HG03097 (cell line): Measurements from ENCODE around the gene DENND1B.
"Not testable (repeated sequence)": the region's sequence is repeated elsewhere in the genome, so short reads cannot be mapped to it uniquely, and the experiment has no call there.

Experiments
- ATAC-seq: cut with Tn5 transposase; IDR thresholded peaks from one replicate; pipeline ENCODE4 v1.9.1; 2021; ENCODE audit not compliant: unreplicated experiment, low FRiP score

Gene DENND1B

DNA sequence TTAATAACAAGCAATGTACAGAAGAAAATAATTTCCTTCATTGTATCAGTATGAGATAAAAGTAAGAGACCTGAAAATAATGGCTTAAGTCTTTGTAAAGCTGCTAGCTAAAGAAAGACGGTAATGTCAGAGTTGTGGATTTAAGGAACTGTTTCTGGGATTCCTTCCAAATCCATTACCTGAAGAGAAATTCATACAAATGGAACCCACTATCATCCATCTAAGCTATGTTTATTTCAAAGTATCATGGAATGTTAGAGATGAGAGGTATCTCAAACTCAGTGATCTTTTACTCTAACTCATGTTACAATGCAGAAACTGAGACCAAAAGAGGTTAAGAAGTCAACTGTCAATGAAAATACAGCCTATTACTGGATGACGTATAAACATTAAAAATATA is 197.7 kb downstream of the DENND1B start:
- no peak for ATAC-seq

- not testable (repeated sequence) for ATAC-seq
Measured at GRCh38 chr1:197575531-197575930, 199.7 kb downstream of the DENND1B start.

DNA sequence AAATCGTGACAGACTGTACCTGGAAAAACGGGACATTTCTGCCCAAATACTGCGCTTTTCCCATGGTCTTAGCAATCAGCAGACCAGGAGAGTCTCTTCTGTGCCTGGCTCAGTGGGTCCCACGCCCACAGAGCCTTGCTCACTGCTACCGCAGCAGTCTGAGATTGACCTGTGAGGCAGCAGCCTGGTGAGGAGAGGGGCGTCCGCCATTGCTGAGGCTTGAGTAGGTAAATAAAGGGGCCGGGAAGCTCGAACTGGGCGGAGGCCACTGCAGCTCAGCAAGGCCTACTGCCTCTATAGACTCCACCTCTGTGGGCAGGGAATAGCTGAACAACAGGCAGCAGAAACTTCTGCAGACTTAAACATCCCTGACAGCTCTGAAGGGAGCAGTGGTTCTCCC is 203.1 kb downstream of the DENND1B start:
- ATAC-seq = no peak

DNA sequence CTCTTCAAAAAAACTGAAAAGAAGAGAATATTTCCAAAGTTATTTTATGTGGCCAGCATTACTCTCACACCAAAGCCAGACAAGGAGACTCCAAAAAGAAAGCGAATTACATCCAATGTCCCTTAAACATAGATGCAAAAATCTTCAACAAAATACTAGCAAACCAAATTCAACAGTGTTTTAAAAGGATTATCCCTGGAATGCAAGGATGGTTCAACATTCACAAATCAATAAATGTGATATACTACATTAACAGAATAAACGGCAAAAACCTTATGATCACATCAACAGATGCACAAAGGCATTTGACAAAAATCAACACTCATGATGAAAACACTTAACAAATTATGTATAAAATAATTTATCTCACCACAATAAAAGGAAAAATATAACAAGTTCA is 207.8 kb downstream of the DENND1B start:
- no peak for ATAC-seq

DNA sequence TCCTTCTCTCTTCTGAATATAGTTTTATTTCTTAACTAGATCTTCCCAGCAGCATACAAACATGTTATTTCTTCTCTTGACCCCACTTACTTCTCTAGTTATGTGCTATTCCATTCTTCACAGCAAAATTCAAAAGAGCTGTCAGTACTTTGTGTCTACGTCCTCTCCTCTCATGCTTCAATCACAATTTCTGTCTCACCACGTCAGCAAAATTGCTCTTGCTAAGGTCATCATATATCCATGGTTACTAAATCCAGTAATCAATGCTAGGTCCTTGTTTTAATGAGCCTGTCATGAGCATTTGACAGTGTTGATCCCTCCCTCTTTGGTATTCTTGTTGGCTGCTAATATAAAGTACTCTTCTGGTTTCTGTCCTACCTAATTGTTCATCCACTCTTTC is 214.2 kb downstream of the DENND1B start:
- ATAC-seq = no peak

GRCh38 chr1:197559655-197560054 is 215.6 kb downstream of the DENND1B start:
- ATAC-seq = no peak

DNA sequence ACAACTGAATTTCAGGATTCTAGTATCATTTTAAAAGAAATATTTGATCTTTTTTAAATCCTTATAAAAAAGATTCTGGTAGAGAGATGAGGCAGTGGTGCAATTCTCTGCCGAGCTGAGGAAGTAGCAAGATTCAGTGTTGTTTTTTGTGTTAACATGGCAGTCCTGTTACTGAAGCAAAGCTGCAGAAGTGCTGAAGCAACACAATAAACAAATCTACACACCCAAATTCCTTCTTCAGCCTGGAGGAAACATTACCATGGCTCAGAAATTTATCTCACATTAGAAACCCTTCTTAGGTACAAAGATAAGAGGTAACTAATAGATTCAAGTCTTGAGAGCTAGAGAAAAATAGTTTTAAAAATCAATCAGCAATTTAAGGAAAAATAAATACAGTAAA is 216.0 kb downstream of the DENND1B start:
- ATAC-seq = no peak

- ATAC-seq = no peak
Measured at GRCh38 chr1:197557302-197557701, 218.0 kb downstream of the DENND1B start.

DNA sequence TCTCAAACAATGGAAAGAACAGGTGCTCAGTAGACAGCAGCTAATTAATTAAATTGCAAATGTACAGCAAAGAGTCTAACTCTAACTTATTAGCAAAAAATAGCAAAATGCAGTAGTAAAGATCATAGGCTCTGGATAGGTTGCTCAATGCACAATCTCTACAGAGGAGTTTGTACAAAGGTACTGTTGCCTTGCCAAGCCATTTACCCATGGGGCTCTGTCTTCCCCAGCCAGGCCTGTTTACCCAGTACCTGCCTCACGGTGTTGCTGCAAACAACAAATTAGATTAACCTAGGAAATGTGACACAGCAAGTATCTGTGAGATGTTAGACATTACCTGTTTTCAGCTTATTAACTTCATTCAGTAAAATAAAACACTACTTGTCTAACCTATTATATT is 222.0 kb downstream of the DENND1B start:
- ATAC-seq = no peak

GRCh38 chr1:197546989-197547388 is 228.3 kb downstream of the DENND1B start:
- no peak for ATAC-seq

GRCh38 chr1:197544553-197544952 is 230.7 kb downstream of the DENND1B start:
- no peak for ATAC-seq

- ATAC-seq = no peak
Measured at GRCh38 chr1:197544130-197544529, 231.2 kb downstream of the DENND1B start.

GRCh38 chr1:197541411-197541810 is 233.9 kb downstream of the DENND1B start:
- ATAC-seq = no peak

DNA sequence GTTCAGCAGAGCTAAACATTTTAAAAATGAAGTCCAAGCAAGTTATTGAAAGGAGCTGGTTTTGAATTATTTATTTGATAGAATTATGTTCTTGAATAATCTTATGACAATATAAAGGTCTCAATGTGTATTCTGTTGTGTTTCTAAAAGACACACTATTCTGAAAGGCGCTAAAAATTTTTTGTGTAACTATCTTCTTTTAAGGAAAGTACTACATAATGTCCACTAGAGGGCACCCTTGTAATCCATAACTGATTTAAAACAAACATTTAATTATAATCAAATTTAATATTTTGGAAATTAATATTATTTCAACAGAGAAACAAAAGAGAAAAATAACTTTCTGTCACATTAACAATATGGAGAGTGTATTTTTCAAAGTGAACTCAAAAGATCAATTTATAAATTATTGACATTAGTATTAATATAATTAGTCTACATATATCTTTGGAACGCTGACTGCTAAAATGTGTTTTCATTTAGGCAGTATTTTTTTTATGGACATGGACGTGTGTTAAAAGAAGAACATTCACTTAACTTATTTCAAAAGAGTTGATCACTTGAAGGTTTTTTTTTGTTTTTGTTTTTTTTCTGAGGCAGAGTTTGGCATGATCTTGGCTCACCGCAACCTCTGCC is 248.4 kb downstream of the DENND1B start:
- no peak for ATAC-seq

DNA sequence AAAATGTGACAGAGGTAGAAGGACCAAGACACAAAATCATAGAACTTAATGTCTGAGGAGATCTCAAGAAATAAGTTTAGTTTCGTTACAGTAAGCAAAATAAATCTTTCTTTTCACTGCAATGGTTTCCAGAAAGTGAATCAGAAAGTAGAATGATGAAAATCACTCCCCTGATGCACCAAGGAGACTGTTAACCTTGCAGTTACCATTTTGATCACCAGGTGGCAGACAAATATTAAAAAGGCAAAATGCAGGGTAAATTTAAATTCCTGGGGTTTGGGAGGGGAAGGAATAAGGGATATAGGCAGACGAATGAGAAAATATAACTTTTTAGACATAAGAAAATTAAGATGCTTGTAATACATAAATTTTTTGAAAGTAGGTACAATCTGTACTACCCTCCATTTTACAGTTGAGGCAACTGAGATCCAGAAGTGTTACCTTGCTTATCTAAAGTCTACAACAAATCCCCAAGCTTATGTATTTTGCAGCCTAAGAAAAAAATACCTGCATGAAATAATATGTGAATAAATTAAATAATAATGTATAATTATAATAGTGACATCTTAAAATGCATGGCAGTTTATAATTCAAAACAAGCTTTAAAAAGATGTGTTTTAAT is 254.1 kb downstream of the DENND1B start:
- no peak for ATAC-seq

- no peak for ATAC-seq
Measured at GRCh38 chr1:197519741-197520334, 255.4 kb downstream of the DENND1B start.

DNA sequence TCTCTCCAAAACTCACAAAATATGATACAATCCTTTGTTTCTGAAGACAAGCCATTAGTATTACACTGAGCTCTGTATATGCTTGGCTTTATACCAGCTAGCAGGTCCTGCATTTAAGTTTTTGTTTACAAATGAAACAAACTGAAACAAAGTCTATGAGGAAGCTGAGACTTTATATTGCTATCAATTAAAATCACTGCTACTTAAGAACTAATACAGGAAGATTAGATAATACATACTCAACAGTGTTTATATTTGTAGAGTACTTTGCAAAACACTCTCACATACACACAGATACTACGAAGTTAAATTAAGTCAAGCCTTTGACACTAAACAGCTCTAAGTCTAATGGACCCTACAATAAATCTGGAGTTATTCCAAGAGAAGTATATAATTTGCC is 259.9 kb downstream of the DENND1B start:
- ATAC-seq = no peak

DNA sequence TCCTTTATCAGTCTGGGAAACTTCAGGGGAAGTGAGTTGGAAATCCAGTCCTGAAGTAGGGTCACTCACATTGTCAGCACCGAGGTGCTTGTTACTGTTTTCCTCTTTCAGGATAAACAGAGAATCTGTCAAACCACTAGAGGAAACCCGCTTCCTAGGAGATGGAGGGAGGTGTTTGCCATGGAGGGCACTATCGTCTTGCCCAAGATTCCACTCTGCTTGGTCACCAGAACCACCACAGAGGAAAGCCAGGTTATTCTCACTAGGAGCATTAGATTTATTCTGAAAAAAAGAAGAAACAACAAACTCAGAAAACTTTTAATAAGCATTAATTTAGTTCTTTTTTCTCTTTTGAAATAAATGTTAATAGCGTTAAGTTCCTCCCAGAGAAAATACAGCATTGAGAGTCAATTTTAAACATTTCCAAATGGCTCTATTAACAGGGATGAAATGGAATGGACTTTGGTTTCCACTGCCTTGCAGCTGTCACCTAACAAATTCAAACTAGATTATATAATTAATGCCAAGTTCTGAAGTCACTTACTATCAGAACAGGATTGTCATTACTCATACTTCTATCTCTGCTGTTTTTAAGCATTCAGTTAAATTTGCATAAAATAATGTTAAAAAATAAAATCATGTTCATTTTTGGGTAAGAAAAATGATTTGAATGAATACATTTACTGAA is 264.4 kb downstream of the DENND1B start:
- ATAC-seq = no peak

DNA sequence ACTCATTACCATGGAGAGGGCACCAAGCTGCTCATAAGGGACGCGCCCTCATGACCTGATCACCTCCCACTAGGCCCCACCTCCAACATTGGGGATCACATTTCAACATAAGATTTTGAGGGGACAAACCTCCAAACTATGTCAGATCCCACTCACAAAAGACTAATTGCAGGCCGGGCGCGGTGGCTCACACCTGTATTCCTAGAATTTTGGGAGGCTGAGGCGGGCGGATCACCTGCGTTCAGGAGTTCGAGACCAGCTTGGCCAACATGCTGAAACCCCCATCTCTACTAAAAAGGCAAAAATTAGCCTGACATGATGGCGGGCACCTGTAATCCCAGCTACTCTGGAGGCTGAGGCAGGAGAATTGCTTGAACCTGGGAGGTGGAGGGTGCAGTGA is 278.6 kb downstream of the DENND1B start:
- no peak for ATAC-seq

DNA sequence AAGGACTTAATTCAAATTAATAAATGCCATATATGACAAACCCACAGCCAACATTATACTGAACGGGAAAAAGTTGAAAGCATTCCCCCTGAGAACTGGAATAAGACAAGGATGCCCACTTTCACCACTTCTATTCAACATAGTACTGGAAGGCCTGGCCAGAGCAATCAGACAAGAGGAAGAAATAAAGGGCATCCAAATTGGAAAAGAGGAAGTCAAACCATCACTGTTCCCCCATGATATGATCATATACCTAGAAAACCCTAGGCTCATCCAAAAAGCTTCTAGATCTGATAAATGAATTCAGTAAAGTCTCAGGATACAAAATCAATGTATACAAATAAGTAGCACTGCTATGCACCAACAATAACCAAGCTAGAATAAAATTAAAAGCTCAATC is 283.8 kb downstream of the DENND1B start:
- not testable (repeated sequence) for ATAC-seq

- ATAC-seq = no peak
Measured at GRCh38 chr1:197486946-197487345, 288.3 kb downstream of the DENND1B start.

GRCh38 chr1:197485790-197486189 is 289.5 kb downstream of the DENND1B start:
- ATAC-seq = no peak
